Kidney (tissue), 14 donors: ENCODE measurements around the gene COPS9. TPM values are rescaled to one million over a fixed set of nuclear protein-coding genes. Genes with fewer than 3 reads are reported as not detected.

Experiments
- DNase-seq, 5 donors: peaks; one replicate each; pipeline ENCODE4 v3.0.0-alpha.2; 2013 to 2020
- FAIRE-seq: peaks from 2 replicates; lab custom pipeline; 2012; peaks lifted over from hg19 to GRCh38; lab: Jason Lieb, UNC
- H3K27ac ChIP-seq, 2 donors: one replicate each; pipeline ENCODE4 v1.7.0; 2013; ENCODE audit warnings: low read depth in 2 of 2, low read length in 2 of 2, inconsistent platforms in 1 of 2
- H3K27me3 ChIP-seq: one replicate; pipeline ENCODE4 v1.7.1; 2013; ENCODE audit warnings: low read length, inconsistent platforms; ENCODE audit not compliant: control insufficient read depth, insufficient read depth
- H3K36me3 ChIP-seq, 3 donors: one replicate each; pipeline versions ENCODE4 v1.7.0 to v1.7.1; 2013; ENCODE audit warnings: low read length in 3 of 3, control low read depth in 1 of 3, inconsistent platforms in 1 of 3; ENCODE audit not compliant: insufficient read depth in 3 of 3, control insufficient read depth in 2 of 3
- H3K4me1 ChIP-seq, 3 donors: one replicate each; pipeline versions ENCODE4 v1.7.0 to v1.7.1; 2013; ENCODE audit warnings: low read length in 3 of 3, inconsistent platforms in 1 of 3, low read depth in 1 of 3; ENCODE audit not compliant: control insufficient read depth in 2 of 3, insufficient read depth in 2 of 3
- H3K4me3 ChIP-seq, 3 donors: one replicate each; pipeline versions ENCODE4 v1.7.0 to v1.8.1; 2013; ENCODE audit warnings: low read length in 3 of 3, control low read depth in 1 of 3, inconsistent platforms in 1 of 3
- H3K9ac ChIP-seq, 3 donors: one replicate each; pipeline versions ENCODE4 v1.7.0 to v1.7.1; 2013; ENCODE audit warnings: low read length in 3 of 3, control low read depth in 1 of 3, inconsistent platforms in 1 of 3
- H3K9me3 ChIP-seq, 3 donors: one replicate each; pipeline versions ENCODE4 v1.7.0 to v1.7.1; 2013; ENCODE audit warnings: low read length in 3 of 3, control low read depth in 1 of 3, inconsistent platforms in 1 of 3; ENCODE audit not compliant: control insufficient read depth in 2 of 3, insufficient read depth in 1 of 3
- CTCF ChIP-seq: IDR thresholded peaks from 3 replicates; pipeline ENCODE4 v1.5.1; 2012; ENCODE audit warnings: mild to moderate bottlenecking, moderate library complexity, borderline replicate concordance; ENCODE audit not compliant: insufficient read depth; ENCODE audit errors: extremely low read depth
- intact Hi-C: fragments of 100-400 bp; cut with DNase I; formaldehyde crosslinking; loops from one replicate; pipeline ENCODE4 v1.11.1; 2022
- polyA plus RNA-seq: library from polyadenylated mRNA; stranded (reverse); fragments of 350-450 nt; fragmentation: Illumina TruSeq; extraction: RNeasy Lipid Tissue Mini Kit (QIAGEN cat#74804); gene quantifications from one replicate; pipeline ENCODE4 v1.2.3, GENCODE V29; 2014; ENCODE audit warnings: low read depth, low replicate concordance; ENCODE audit not compliant: insufficient read depth
- total RNA-seq: library from RNA; stranded (reverse); fragmentation: NEBNext Ultra II Directional; extraction: Animal tissue kit (Norgen Biotek cat#: 25700); gene quantifications from one replicate; pipeline ENCODE4 v1.2.1, GENCODE V29; 2021
- donor health status: control.
- donor health status: control.
- donor health status: control.
- donor health status: control.
- donor health status: control.
- donor health status: DM: yes; HTN: yes; CAD: no.
- donor health status: Normal renal cell carcinoma (clear cell type).

Gene COPS9
- total and polyA plus RNA-seq, 2 donors from 2014 or later: 119 to 310 TPM

GRCh38 chr2:240123821-240124650, 12.1 kb downstream of the COPS9 start:
- H3K9me3 ChIP-seq: no peaks in the 10 kb centered on the region
- no peak overlapping the region for H3K9ac ChIP-seq
- intact Hi-C loops: no loop called here
- no peaks in the 10 kb centered on the region for H3K27me3 ChIP-seq
- no peak for TF ChIP-seq CTCF
- no peak for FAIRE-seq
- H3K4me3 ChIP-seq: no peak overlapping the region
- DNase-seq: peak in 2 of 5 donors; percentile 6 to 54
- no peak overlapping the region for H3K27ac ChIP-seq
- peaks cover 0 to 7% (median 0%) of the 10 kb centered on the region in 3 donors for H3K36me3 ChIP-seq
- no peaks in the 10 kb centered on the region for H3K4me1 ChIP-seq

DNA sequence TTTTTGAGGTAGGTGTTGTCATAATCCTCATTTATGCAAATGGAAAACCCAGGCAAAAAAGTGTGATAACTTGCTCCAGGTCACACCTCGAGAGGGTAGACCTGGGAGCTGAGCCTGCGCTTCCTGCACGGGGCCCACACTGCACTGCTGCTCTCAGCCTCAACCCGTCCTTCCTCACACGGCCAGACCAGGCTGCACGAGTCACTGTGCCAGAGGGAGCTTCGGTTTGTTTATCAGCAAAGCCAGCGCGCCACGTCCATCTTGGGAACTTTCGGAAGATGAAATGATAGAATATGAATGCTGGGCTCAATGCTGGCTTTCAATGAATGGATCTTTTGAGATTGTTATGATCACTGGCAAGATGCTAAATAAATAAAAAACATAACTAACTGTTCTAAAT, 14.4 kb downstream of the COPS9 start:
- Histone ChIP-seq H3K4me3 (no peak overlapping the region), H3K27ac (no peak overlapping the region), H3K36me3 (peaks cover 0 to 3% (median 0%) of the 10 kb centered on the region in 3 donors), H3K9ac (no peak overlapping the region), H3K9me3 (no peaks in the 10 kb centered on the region), H3K27me3 (no peaks in the 10 kb centered on the region), H3K4me1 (no peaks in the 10 kb centered on the region)
- FAIRE-seq (no peak), DNase-seq (peak in 2 of 5 donors; percentile 1 to 41)
- TF ChIP-seq CTCF: no peak
- intact Hi-C loops: no loop called here

DNA sequence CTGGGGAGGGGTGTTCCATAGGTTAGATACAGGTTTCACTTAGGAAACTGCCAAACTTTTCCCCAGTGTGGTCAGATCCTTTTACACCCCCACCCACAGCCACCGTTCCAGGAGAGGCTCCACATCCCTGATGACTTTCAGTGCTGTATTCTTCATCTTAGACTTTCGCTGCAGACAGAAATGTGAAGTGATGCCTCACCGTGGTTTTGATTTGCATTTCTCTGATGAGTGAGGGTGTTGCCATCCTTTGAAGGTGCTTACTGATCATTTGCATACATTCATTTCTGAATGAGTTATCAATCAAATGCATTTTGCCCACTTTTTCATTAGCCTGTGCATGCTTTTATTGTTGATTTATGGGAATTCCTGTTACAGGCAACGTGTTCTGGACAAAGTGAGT, 14.9 kb downstream of the COPS9 start:
- Histone ChIP-seq H3K27ac (no peak overlapping the region), H3K9me3 (no peaks in the 10 kb centered on the region), H3K4me3 (no peak overlapping the region), H3K4me1 (no peaks in the 10 kb centered on the region), H3K27me3 (no peaks in the 10 kb centered on the region), H3K36me3 (no peaks in the 10 kb centered on the region), H3K9ac (no peak overlapping the region)
- FAIRE-seq (no peak), DNase-seq (peak in 1 of 5 donors; percentile 3)
- TF ChIP-seq CTCF: no peak
- intact Hi-C loops: no loop called here
